ENCODE results near the gene TTC5.
"Not testable (repeated sequence)": the region's sequence is repeated elsewhere in the genome, so short reads cannot be mapped to it uniquely, and the experiment has no call there.

TTC5 gene

GRCh38 chr14:20302042-20302755, 3.6 kb downstream of the TTC5 start:
- no peak for DNase-seq

GRCh38 chr14:20295067-20295466, 10.7 kb downstream of the TTC5 start:
- no peak for DNase-seq

GRCh38 chr14:20294636-20295035, 11.1 kb downstream of the TTC5 start:
- no peak for DNase-seq

GRCh38 chr14:20281998-20282397, 23.8 kb downstream of the TTC5 start:
- DNase-seq, result not testable (repeated sequence)

- DNase-seq, result not testable (repeated sequence)
These were observed 25.5 kb downstream of the TTC5 start for GRCh38 chr14:20280265-20280664.

GRCh38 chr14:20278414-20278813, 27.3 kb downstream of the TTC5 start:
- no peak for DNase-seq

GRCh38 chr14:20277409-20277808, 28.3 kb downstream of the TTC5 start:
- DNase-seq, result no peak

- no peak for DNase-seq
These were observed 31.7 kb downstream of the TTC5 start for GRCh38 chr14:20274062-20274461.

GRCh38 chr14:20264361-20264760, 41.4 kb downstream of the TTC5 start:
- not testable (repeated sequence) for DNase-seq

GRCh38 chr14:20262642-20263128, 43.1 kb downstream of the TTC5 start:
- DNase-seq, result no peak

GRCh38 chr14:20247646-20248246, 58.0 kb downstream of the TTC5 start:
- DNase-seq, result no peak
